RWPE1 (cell line): ENCODE data around the gene ADAMTS6.

Source experiments
- CTCF ChIA-PET: fragments of 350-600 bp; sonication (Branson Sonifier 250); formaldehyde crosslinking; extraction: SDS; loops from one replicate; lab custom pipeline; 2021; lab: Yijun Ruan, JAX
- POLR2A ChIA-PET: fragments of 400-600 bp; formaldehyde crosslinking; extraction: SDS; loops from one replicate; lab custom pipeline; 2020; ENCODE audit warnings: antibody characterized with exemption; ENCODE audit not compliant: low non-redundant PET; lab: Yijun Ruan, JAX
- DNase-seq: peaks from one replicate; pipeline ENCODE4 v3.0.0; 2012; ENCODE audit warnings: low spot score
- H3K27ac ChIP-seq: fragments of 450-650 bp; 2 replicates; pipeline ENCODE4 v1.5.1; 2017
- TF ChIP-seq, protein P1 (sequence below): fragments of 450-650 bp; conservative IDR thresholded peaks from 2 replicates; pipeline ENCODE4 v1.5.1; 2017; ENCODE audit warnings: low read depth, mild to moderate bottlenecking

Gene ADAMTS6

DNA sequence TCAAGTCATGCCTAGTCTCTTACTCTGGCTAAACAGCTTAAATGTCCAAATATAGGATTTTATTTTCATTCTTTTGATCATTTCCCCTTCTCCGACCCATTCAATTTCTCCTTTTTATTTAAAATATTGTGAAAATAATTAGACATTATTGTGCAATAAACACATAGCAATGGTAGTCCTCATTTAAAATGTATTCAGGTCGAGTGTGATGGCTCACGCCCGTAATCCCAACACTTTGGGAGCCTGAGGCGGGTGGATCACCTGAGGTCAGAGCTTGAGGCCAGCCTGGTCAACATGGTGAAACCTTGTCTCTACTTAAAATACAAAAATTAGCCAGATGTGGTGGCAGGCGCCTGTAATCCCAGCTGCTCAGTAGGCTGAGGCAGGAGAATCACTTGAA lies 26.7 kb downstream of the ADAMTS6 start:
- TF ChIP-seq, protein P1, sequence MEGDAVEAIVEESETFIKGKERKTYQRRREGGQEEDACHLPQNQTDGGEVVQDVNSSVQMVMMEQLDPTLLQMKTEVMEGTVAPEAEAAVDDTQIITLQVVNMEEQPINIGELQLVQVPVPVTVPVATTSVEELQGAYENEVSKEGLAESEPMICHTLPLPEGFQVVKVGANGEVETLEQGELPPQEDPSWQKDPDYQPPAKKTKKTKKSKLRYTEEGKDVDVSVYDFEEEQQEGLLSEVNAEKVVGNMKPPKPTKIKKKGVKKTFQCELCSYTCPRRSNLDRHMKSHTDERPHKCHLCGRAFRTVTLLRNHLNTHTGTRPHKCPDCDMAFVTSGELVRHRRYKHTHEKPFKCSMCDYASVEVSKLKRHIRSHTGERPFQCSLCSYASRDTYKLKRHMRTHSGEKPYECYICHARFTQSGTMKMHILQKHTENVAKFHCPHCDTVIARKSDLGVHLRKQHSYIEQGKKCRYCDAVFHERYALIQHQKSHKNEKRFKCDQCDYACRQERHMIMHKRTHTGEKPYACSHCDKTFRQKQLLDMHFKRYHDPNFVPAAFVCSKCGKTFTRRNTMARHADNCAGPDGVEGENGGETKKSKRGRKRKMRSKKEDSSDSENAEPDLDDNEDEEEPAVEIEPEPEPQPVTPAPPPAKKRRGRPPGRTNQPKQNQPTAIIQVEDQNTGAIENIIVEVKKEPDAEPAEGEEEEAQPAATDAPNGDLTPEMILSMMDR, result no peak
- DNase-seq, result no peak
- ChIA-PET CTCF (interaction anchor here (0.7 kb wide), 1 partner anchor 349 kb away, joined by 3 read pairs; no protein-coding TSS in a partner anchor), POLR2A (no interaction called here)
- no peak overlapping the region for H3K27ac ChIP-seq

DNA sequence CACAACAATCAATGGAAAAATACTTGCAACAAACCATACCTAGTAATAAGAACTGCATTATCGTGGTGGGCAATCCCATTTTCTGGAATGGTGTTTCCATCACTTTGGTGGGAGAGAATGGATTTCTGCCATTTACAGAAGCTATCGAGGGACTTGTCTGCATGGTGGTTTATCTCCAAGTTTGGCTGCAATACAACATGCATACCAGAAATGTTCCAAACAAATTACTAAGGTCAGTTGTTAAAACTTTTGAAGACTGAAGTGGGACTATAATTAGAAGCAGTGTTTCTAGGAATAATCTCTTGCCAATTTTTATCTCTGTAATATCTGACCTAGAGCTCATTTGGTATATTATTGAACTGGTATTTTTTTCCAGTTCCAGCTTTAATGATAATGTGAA lies 30.3 kb downstream of the ADAMTS6 start:
- TF ChIP-seq, protein P1, result no peak
- POLR2A ChIA-PET, result no interaction called here

DNA sequence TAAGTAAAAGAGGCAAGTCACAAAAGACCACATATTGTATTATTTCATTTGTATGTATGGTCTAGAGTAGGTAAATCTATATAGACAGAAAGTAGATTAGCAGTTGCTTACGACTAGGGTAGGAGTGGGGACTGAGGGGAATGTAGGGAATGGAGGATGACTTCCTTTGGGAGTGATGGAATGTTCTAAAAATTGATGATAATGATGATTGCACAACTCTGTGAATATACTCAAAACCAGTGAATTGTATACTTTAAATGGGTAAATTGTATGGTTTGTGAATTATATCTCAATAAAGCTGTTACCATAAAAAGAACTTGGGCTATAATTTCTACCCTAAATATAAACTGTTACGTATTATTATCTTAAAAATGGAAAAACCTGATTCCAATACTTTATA lies 35.0 kb downstream of the ADAMTS6 start:
- ChIA-PET CTCF (interaction anchor here (0.6 kb wide), 1 partner anchor 613 kb away, joined by 6 read pairs; no protein-coding TSS in a partner anchor), POLR2A (no interaction called here)
- no peak overlapping the region for H3K27ac ChIP-seq
- no peak for DNase-seq
- TF ChIP-seq, protein P1, result no peak

More for the DNA sequence above, 30.3 kb downstream of the ADAMTS6 start:
- DNase-seq, result no peak
- CTCF ChIA-PET, result no interaction called here
- no peak overlapping the region for H3K27ac ChIP-seq

DNA sequence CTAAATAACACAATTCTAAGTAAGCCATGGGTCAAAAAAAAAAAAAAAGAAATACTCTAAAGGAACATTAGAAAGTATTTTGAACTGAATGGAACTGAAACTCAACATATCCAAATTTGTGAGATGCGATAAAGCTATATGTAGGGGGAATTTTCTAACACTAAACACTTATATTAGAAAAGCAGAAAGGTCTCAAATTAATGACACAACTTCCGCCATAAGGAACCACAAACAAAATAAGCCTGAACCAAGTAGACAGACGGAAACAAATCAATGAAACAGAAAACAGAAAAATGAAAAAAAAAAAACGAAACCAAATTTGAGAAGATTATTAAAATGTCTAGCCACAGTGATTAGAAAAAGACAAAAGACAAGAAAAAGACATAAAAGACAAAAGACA lies 39.9 kb downstream of the ADAMTS6 start:
- ChIA-PET POLR2A (no interaction called here), CTCF (interaction anchor here (0.6 to 0.9 kb wide), 2 partner anchors 630 to 955 kb away, joined by 4 to 5 read pairs; no protein-coding TSS in a partner anchor)
- TF ChIP-seq, protein P1, result no peak
- no peak for DNase-seq
- no peak overlapping the region for H3K27ac ChIP-seq

DNA sequence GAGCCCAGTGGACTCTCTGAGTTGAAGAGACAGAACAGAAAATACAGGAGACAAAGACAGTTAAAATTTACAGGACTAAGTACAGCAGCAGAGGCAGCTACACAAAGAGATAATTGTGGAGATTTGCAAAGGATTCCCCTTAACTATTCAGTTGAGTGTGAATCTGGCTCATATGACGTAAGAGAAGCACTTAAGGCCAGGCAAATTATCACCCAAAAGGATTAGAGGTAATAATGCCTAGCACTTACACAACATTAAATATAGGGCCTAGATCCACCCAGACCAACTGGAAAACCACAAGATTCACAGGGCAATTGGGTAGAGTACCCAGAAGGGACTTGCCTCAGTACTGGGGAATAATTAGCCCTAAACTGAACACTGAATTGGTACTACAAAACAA lies 41.3 kb downstream of the ADAMTS6 start:
- no peak for DNase-seq
- no peak overlapping the region for H3K27ac ChIP-seq
- ChIA-PET CTCF (no interaction called here), POLR2A (no interaction called here)
- TF ChIP-seq, protein P1, result no peak

DNA sequence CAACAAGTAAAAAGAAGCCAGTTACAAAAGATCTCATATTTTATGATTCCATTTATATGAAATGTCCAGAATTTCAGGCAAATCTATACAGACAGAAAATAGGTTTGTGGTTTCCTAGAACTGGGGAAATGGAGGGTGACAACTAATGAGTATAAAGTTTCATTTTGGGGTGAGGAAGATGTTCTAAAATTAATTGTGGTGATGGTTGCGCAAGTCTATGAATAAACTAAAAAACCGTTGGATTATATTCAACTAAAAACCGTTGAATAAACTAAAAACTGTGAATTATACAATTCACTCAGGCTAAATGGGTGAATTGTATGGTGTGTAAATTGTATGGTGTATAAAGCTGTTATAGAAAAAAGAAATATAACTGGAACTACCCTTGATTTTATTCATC lies 47.6 kb downstream of the ADAMTS6 start:
- POLR2A ChIA-PET, result no interaction called here
- H3K27ac ChIP-seq, result no peak overlapping the region
- no peak for DNase-seq
- TF ChIP-seq, protein P1, result no peak
- CTCF ChIA-PET, result no interaction called here
